ENCODE measurements around the gene RNF180.

GRCh38 chr5:64181440-64181839, 15.8 kb downstream of the RNF180 start:
- TF ChIP-seq CTCF (IDR thresholded peaks at IDR 0.05) (no peak), POLR2A (IDR thresholded peaks at IDR 0.05) (no peak)

Data from vagina (tissue), 2 donors.